ENCODE results near the gene UAP1.

DNA sequence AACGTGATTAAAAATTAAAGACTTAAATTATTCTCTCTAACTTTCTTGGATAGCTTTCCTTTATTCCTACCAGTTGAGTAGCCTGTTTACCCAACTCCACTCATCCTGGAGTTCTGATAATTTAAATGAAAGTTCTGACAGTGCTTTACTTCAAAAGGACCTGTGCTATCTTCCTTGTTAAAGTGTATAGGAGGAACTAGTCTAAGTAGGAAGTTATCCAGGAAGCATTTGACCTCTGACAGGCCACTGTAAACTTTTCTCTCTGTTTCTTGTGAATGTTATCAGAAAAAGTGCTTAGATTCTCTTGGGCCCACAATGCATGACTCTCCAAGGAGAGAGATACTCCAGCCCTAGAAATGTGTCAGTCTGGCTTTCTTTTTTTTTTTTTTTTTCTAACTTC lies 9.2 kb downstream of the UAP1 start:
- TF ChIP-seq, protein P1, sequence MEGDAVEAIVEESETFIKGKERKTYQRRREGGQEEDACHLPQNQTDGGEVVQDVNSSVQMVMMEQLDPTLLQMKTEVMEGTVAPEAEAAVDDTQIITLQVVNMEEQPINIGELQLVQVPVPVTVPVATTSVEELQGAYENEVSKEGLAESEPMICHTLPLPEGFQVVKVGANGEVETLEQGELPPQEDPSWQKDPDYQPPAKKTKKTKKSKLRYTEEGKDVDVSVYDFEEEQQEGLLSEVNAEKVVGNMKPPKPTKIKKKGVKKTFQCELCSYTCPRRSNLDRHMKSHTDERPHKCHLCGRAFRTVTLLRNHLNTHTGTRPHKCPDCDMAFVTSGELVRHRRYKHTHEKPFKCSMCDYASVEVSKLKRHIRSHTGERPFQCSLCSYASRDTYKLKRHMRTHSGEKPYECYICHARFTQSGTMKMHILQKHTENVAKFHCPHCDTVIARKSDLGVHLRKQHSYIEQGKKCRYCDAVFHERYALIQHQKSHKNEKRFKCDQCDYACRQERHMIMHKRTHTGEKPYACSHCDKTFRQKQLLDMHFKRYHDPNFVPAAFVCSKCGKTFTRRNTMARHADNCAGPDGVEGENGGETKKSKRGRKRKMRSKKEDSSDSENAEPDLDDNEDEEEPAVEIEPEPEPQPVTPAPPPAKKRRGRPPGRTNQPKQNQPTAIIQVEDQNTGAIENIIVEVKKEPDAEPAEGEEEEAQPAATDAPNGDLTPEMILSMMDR (IDR thresholded peaks at IDR 0.05) = no peak
- TF ChIP-seq POLR2A (IDR thresholded peaks at IDR 0.05) (no peak), POLR2AphosphoS5 (IDR thresholded peaks at IDR 0.05) (no peak)
